Effector CD4-positive, alpha-beta T cell (primary cell): ENCODE results near the gene RIPK3.
"Not testable (repeated sequence)": the region's sequence is repeated elsewhere in the genome, so short reads cannot be mapped to it uniquely, and the experiment has no call there.

ENCODE experiments used
- DNase-seq: peaks from one replicate; pipeline ENCODE4 v3.0.0-alpha.2; 2020

RIPK3 gene

GRCh38 chr14:24369463-24369862 lies 29.7 kb upstream of the RIPK3 start:
- DNase-seq: no peak

- no peak for DNase-seq
Observed at GRCh38 chr14:24368562-24369252, 28.9 kb upstream of the RIPK3 start.

GRCh38 chr14:24368212-24368561 lies 28.4 kb upstream of the RIPK3 start:
- no peak for DNase-seq

GRCh38 chr14:24367514-24368211 lies 27.9 kb upstream of the RIPK3 start, which contains the start of gene NFATC4:
Gene NFATC4 (plus strand): TSS chr14:24368184. CDS start chr14:24368341, 157 bp downstream.
- no peak for DNase-seq

- no peak for DNase-seq
Observed at GRCh38 chr14:24366721-24367513, 27.1 kb upstream of the RIPK3 start.

GRCh38 chr14:24366413-24366720 lies 26.6 kb upstream of the RIPK3 start:
- no peak for DNase-seq

GRCh38 chr14:24365600-24366412 lies 26.0 kb upstream of the RIPK3 start:
- peak; percentile 25 for DNase-seq

GRCh38 chr14:24364841-24365240 lies 25.1 kb upstream of the RIPK3 start:
- no peak for DNase-seq

- DNase-seq: no peak
Observed at GRCh38 chr14:24363401-24363800, 23.6 kb upstream of the RIPK3 start.

- DNase-seq: no peak
Observed at GRCh38 chr14:24362241-24362960, 22.6 kb upstream of the RIPK3 start.

GRCh38 chr14:24361326-24361725 lies 21.5 kb upstream of the RIPK3 start:
- no peak for DNase-seq

- DNase-seq: no peak
Observed at GRCh38 chr14:24360281-24360680, 20.5 kb upstream of the RIPK3 start.

GRCh38 chr14:24356208-24356607 lies 16.4 kb upstream of the RIPK3 start:
- DNase-seq: no peak

- no peak for DNase-seq
Observed at GRCh38 chr14:24355009-24355408, 15.2 kb upstream of the RIPK3 start.

GRCh38 chr14:24354482-24354825 lies 14.7 kb upstream of the RIPK3 start:
- DNase-seq: not testable (repeated sequence)

- DNase-seq: no peak
Observed at GRCh38 chr14:24353559-24354481, 14.0 kb upstream of the RIPK3 start.

GRCh38 chr14:24351517-24351916 lies 11.7 kb upstream of the RIPK3 start:
- no peak for DNase-seq

- DNase-seq: no peak
Observed at GRCh38 chr14:24349742-24350141, 10.0 kb upstream of the RIPK3 start.

- no peak for DNase-seq
Observed at GRCh38 chr14:24348186-24348585, 8.4 kb upstream of the RIPK3 start.

- DNase-seq: no peak
Observed at GRCh38 chr14:24347134-24347533, 7.3 kb upstream of the RIPK3 start.
